ENCODE data around the gene SYT5.

Gene SYT5

DNA sequence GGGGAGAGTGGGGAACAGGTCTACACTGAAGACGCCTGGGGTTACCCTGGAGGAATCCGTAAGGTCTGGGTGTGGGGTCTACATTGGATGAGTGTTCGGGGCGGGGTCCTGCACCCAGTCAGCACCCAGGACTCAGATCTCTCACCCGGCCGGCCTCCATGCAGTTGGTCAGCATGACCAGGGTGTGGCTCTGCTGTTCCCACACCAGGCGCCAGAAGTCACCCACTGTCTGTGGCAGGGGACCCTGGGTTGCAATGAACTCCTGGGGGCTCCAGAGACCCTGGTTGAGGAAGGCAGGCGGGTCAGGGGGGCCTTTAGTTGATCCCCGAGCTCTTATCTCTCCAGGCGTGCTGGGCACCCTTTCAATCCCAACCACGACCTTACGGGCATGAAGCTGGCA lies 6.0 kb upstream of the SYT5 start:
- H3K4me3 ChIP-seq (ENCODE audit: low read depth, low read length), result no peak overlapping the region
- no peak for DNase-seq
- TF ChIP-seq, protein P1, sequence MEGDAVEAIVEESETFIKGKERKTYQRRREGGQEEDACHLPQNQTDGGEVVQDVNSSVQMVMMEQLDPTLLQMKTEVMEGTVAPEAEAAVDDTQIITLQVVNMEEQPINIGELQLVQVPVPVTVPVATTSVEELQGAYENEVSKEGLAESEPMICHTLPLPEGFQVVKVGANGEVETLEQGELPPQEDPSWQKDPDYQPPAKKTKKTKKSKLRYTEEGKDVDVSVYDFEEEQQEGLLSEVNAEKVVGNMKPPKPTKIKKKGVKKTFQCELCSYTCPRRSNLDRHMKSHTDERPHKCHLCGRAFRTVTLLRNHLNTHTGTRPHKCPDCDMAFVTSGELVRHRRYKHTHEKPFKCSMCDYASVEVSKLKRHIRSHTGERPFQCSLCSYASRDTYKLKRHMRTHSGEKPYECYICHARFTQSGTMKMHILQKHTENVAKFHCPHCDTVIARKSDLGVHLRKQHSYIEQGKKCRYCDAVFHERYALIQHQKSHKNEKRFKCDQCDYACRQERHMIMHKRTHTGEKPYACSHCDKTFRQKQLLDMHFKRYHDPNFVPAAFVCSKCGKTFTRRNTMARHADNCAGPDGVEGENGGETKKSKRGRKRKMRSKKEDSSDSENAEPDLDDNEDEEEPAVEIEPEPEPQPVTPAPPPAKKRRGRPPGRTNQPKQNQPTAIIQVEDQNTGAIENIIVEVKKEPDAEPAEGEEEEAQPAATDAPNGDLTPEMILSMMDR (IDR thresholded peaks at IDR 0.05; ENCODE audit: low read depth, low read length), result no peak
- H3K36me3 ChIP-seq, result no peaks in the 10 kb centered on the region
- no peaks in the 10 kb centered on the region for H3K9me3 ChIP-seq (ENCODE audit: severe bottlenecking)
- H3K27me3 ChIP-seq (ENCODE audit: insufficient read depth, low read depth, severe bottlenecking), result no peaks in the 10 kb centered on the region
- no peak overlapping the region for H3K27ac ChIP-seq

GRCh38 chr19:55181740-55182139 lies 1.7 kb upstream of the SYT5 start:
- Histone ChIP-seq H3K4me3 (ENCODE audit: low read depth, low read length) (no peak overlapping the region), H3K27me3 (ENCODE audit: insufficient read depth, low read depth, severe bottlenecking) (no peaks in the 10 kb centered on the region), H3K27ac (no peak overlapping the region), H3K9me3 (ENCODE audit: severe bottlenecking) (peaks cover 4% of the 10 kb centered on the region), H3K36me3 (no peaks in the 10 kb centered on the region)
- TF ChIP-seq, protein P1 (IDR thresholded peaks at IDR 0.05; ENCODE audit: low read depth, low read length), result no peak
- no peak for DNase-seq

DNA sequence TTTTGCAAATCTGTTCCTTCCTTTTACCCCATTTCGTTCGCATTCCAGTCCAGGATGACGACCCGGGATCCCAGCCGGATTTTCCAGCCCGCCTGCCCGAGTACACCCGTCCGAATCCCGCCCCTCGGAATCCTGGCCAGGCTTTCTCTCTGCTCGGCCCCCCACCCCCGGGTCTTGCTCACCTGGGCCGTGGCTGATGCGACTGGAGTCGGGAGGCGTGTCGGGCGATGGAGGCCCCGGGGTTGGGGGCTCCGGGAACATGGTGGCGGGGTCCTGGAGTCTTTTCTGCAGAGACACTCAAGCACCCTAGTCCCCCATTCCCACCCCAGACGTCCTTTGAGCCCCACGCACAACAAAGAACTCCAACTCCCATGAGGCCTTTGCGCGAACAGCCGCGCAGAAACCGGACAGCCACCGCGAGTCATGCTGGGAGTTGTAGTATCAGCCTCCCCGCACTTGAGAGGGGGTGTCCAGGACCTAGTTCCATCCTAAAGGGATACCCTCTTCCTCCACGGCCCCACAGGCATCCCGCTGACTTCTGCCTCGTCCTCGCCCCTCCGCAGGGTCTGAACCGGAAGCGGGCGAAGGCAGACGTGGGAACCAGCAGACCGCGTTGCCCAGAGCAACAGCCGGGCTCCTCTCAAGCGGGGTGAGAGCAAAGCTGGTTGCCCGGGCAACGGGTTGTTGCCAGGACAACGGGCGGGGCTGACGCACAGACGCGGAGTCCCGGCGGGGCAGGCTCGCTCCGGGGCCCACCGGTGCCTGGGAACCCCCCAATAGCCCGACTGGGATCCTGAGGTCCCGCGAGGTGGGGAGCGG lies 1.1 kb downstream of the SYT5 start:
- Histone ChIP-seq H3K36me3 (no peaks in the 10 kb centered on the region), H3K27ac (peak overlapping the region; percentile 38), H3K9me3 (ENCODE audit: severe bottlenecking) (peaks cover 15% of the 10 kb centered on the region), H3K4me3 (ENCODE audit: low read depth, low read length) (peak overlapping the region; percentile 57), H3K27me3 (ENCODE audit: insufficient read depth, low read depth, severe bottlenecking) (no peaks in the 10 kb centered on the region)
- TF ChIP-seq, protein P1 (IDR thresholded peaks at IDR 0.05; ENCODE audit: low read depth, low read length), result no peak
- peak; percentile 84 for DNase-seq

- peak; percentile 32 for DNase-seq
- no peak overlapping the region for H3K27ac ChIP-seq
- TF ChIP-seq, protein P1 (IDR thresholded peaks at IDR 0.05; ENCODE audit: low read depth, low read length), result no peak
- no peaks in the 10 kb centered on the region for H3K36me3 ChIP-seq
- no peaks in the 10 kb centered on the region for H3K27me3 ChIP-seq (ENCODE audit: insufficient read depth, low read depth, severe bottlenecking)
- H3K9me3 ChIP-seq (ENCODE audit: severe bottlenecking), result peaks cover 15% of the 10 kb centered on the region
- H3K4me3 ChIP-seq (ENCODE audit: low read depth, low read length), result no peak overlapping the region
Observed at GRCh38 chr19:55176076-55176475, 4.0 kb downstream of the SYT5 start.

GRCh38 chr19:55175117-55175867 lies 4.8 kb downstream of the SYT5 start:
- Histone ChIP-seq H3K4me3 (ENCODE audit: low read depth, low read length) (no peak overlapping the region), H3K36me3 (no peaks in the 10 kb centered on the region), H3K9me3 (ENCODE audit: severe bottlenecking) (peaks cover 15% of the 10 kb centered on the region), H3K27me3 (ENCODE audit: insufficient read depth, low read depth, severe bottlenecking) (no peaks in the 10 kb centered on the region), H3K27ac (no peak overlapping the region)
- TF ChIP-seq, protein P1 (IDR thresholded peaks at IDR 0.05; ENCODE audit: low read depth, low read length), result no peak
- DNase-seq, result no peak
